HEK293 (cell line): Measurements from ENCODE around the gene PRSS16.

Source experiments
- GLI2 ChIP-seq: fragments of 450-650 bp; formaldehyde crosslinking; IDR thresholded peaks from 2 replicates; pipeline ENCODE4; 2017; ENCODE audit warnings: missing biosample characterization, missing genetic modification characterization, low read depth, borderline replicate concordance
- GLI4 ChIP-seq: fragments of 450-650 bp; formaldehyde crosslinking; IDR thresholded peaks from 2 replicates; pipeline ENCODE4 v1.5.1; 2016; ENCODE audit warnings: missing biosample characterization, missing genetic modification characterization
- GLIS1 ChIP-seq: fragments of 450-650 bp; formaldehyde crosslinking; IDR thresholded peaks from 2 replicates; pipeline ENCODE4 v1.5.1; 2016; ENCODE audit warnings: missing biosample characterization, missing genetic modification characterization
- GLIS2 ChIP-seq: fragments of 450-650 bp; formaldehyde crosslinking; IDR thresholded peaks from 2 replicates; pipeline ENCODE4 v1.5.1; 2016; ENCODE audit warnings: missing biosample characterization, missing genetic modification characterization
- KLF16 ChIP-seq: fragments of 450-650 bp; formaldehyde crosslinking; IDR thresholded peaks from 2 replicates; pipeline ENCODE4 v1.5.1; 2017; ENCODE audit warnings: missing biosample characterization, missing genetic modification characterization
- SALL2 ChIP-seq: fragments of 450-650 bp; formaldehyde crosslinking; IDR thresholded peaks from 2 replicates; pipeline ENCODE4 v1.5.0; 2017; ENCODE audit warnings: missing biosample characterization, mild to moderate bottlenecking, missing genetic modification characterization, borderline replicate concordance
- ZBTB17 ChIP-seq: fragments of 450-650 bp; formaldehyde crosslinking; IDR thresholded peaks from 2 replicates; pipeline ENCODE4 v1.5.1; 2016; ENCODE audit warnings: missing biosample characterization, missing genetic modification characterization
- ZBTB20 ChIP-seq: fragments of 450-650 bp; formaldehyde crosslinking; IDR thresholded peaks from 2 replicates; pipeline ENCODE4 v1.5.1; 2016; ENCODE audit warnings: missing biosample characterization, missing genetic modification characterization
- ZBTB6 ChIP-seq: fragments of 450-650 bp; formaldehyde crosslinking; IDR thresholded peaks from 2 replicates; pipeline ENCODE4 v1.5.1; 2017; ENCODE audit warnings: missing biosample characterization, missing genetic modification characterization
- ZBTB8A ChIP-seq: fragments of 450-650 bp; formaldehyde crosslinking; IDR thresholded peaks from 2 replicates; pipeline ENCODE4 v1.5.1; 2016; ENCODE audit warnings: missing biosample characterization, missing genetic modification characterization
- ZIC2 ChIP-seq: fragments of 450-650 bp; formaldehyde crosslinking; IDR thresholded peaks from 2 replicates; pipeline ENCODE4 v1.5.1; 2016; ENCODE audit warnings: missing biosample characterization, missing genetic modification characterization
- ZNF175 ChIP-seq: fragments of 450-650 bp; formaldehyde crosslinking; IDR thresholded peaks from 2 replicates; pipeline ENCODE4 v1.5.1; 2016; ENCODE audit warnings: missing biosample characterization, missing genetic modification characterization
- ZNF2 ChIP-seq: fragments of 450-650 bp; formaldehyde crosslinking; IDR thresholded peaks from 2 replicates; pipeline ENCODE4 v1.5.1; 2016; ENCODE audit warnings: missing biosample characterization, missing genetic modification characterization
- ZNF248 ChIP-seq: fragments of 450-650 bp; formaldehyde crosslinking; IDR thresholded peaks from 2 replicates; pipeline ENCODE4 v1.5.1; 2017; ENCODE audit warnings: missing biosample characterization, missing genetic modification characterization
- ZNF280D ChIP-seq: fragments of 450-650 bp; formaldehyde crosslinking; IDR thresholded peaks from 2 replicates; pipeline ENCODE4 v1.5.1; 2016; ENCODE audit warnings: missing biosample characterization, missing genetic modification characterization
- ZNF324 ChIP-seq: fragments of 450-650 bp; formaldehyde crosslinking; IDR thresholded peaks from 2 replicates; pipeline ENCODE4 v1.5.1; 2016; ENCODE audit warnings: missing biosample characterization, missing genetic modification characterization
- ZNF366 ChIP-seq: fragments of 450-650 bp; formaldehyde crosslinking; conservative IDR thresholded peaks from 2 replicates; pipeline ENCODE4 v1.5.1; 2016; ENCODE audit warnings: missing biosample characterization, missing genetic modification characterization
- ZNF449 ChIP-seq: fragments of 450-650 bp; formaldehyde crosslinking; IDR thresholded peaks from 2 replicates; pipeline ENCODE4 v1.5.1; 2017; ENCODE audit warnings: missing biosample characterization, mild to moderate bottlenecking, missing genetic modification characterization, moderate library complexity
- ZNF48 ChIP-seq: fragments of 450-650 bp; formaldehyde crosslinking; IDR thresholded peaks from 2 replicates; pipeline ENCODE4 v1.5.1; 2016; ENCODE audit warnings: missing biosample characterization, missing genetic modification characterization
- ZNF518A ChIP-seq: fragments of 450-650 bp; formaldehyde crosslinking; conservative IDR thresholded peaks from 2 replicates; pipeline ENCODE4 v1.5.1; 2016; ENCODE audit warnings: low read depth, missing biosample characterization, missing genetic modification characterization
- ZNF529 ChIP-seq: fragments of 450-650 bp; formaldehyde crosslinking; IDR thresholded peaks from 2 replicates; pipeline ENCODE4 v1.5.1; 2017; ENCODE audit warnings: missing genetic modification characterization, missing biosample characterization; ENCODE audit not compliant: insufficient replicate concordance
- ZNF580 ChIP-seq: fragments of 450-650 bp; formaldehyde crosslinking; IDR thresholded peaks from 2 replicates; pipeline ENCODE4 v1.5.1; 2016; ENCODE audit warnings: missing biosample characterization, missing genetic modification characterization
- ZNF629 ChIP-seq: fragments of 450-650 bp; formaldehyde crosslinking; IDR thresholded peaks from 2 replicates; pipeline ENCODE4 v1.5.1; 2017; ENCODE audit warnings: missing biosample characterization, missing genetic modification characterization
- ZNF830 ChIP-seq: fragments of 450-650 bp; IDR thresholded peaks from 2 replicates; pipeline ENCODE4 v1.5.0; 2018; ENCODE audit warnings: missing biosample characterization, missing genetic modification characterization, low read depth, mild to moderate bottlenecking, moderate library complexity
- ZSCAN18 ChIP-seq: fragments of 450-650 bp; formaldehyde crosslinking; IDR thresholded peaks from 2 replicates; pipeline ENCODE4 v1.5.1; 2016; ENCODE audit warnings: missing biosample characterization, missing genetic modification characterization

PRSS16 gene

GRCh38 chr6:27214126-27214601 lies 33.3 kb upstream of the PRSS16 start (continued):
- no peak for TF ChIP-seq GLI4 (tag by site-specific recombination)
- TF ChIP-seq ZNF629: no peak
- peak; percentile 92 for TF ChIP-seq ZNF280D (tag by site-specific recombination)
- 0 out of 2 replicates have a peak, but pooled peaks have one; percentile 66 for TF ChIP-seq ZBTB17
- TF ChIP-seq ZSCAN18 (tag by site-specific recombination): no peak
- TF ChIP-seq ZNF449 (tag by site-specific recombination): no peak
- no peak for TF ChIP-seq ZNF366 (tag by site-specific recombination)
- TF ChIP-seq ZBTB20 (tag by site-specific recombination): no peak
- no peak for TF ChIP-seq ZNF248 (tag by site-specific recombination)
- no peak for TF ChIP-seq ZNF48
- TF ChIP-seq ZNF529 (tag by site-specific recombination): no peak
- 0 out of 2 replicates have a peak, but pooled peaks have one; percentile 3 for TF ChIP-seq ZNF2 (tag by site-specific recombination)
- no peak for TF ChIP-seq ZNF830 (tag by site-specific recombination)
- no peak for TF ChIP-seq ZNF175 (tag by site-specific recombination)
- no peak for TF ChIP-seq KLF16 (tag by site-specific recombination)
- peak; percentile 93 for TF ChIP-seq ZNF580 (tag by site-specific recombination)
- no peak for TF ChIP-seq GLI2 (tag by site-specific recombination)
- peak; percentile 46; the same call in 1 of the 2 replicates for TF ChIP-seq ZNF324 (tag by site-specific recombination)
- no peak for TF ChIP-seq ZIC2
- TF ChIP-seq GLIS1 (tag by site-specific recombination): no peak
- TF ChIP-seq SALL2 (tag by site-specific recombination): no peak
- no peak for TF ChIP-seq ZBTB6 (tag by site-specific recombination)
- TF ChIP-seq GLIS2 (tag by site-specific recombination): no peak
- no peak for TF ChIP-seq ZBTB8A (tag by site-specific recombination)
- TF ChIP-seq ZNF518A (tag by site-specific recombination): no peak
